Smooth muscle cell (in vitro differentiated cells): Measurements from ENCODE around the gene RPTOR. TPM values are rescaled to one million over a fixed set of nuclear protein-coding genes. Genes with fewer than 3 reads are reported as not detected.

Source experiments
- DNase-seq: peaks from one replicate; lab custom pipeline; 2025; ENCODE audit not compliant: unreplicated experiment; lab: John Stamatoyannopoulos, UW
- H2AFZ ChIP-seq: fragments of 200-600 bp; sonication (generic); 2 replicates; pipeline ENCODE4 v1.6.0; 2016; ENCODE audit warnings: antibody characterized with exemption, low read depth, mild to moderate bottlenecking
- H3F3A ChIP-seq: fragments of 200-600 bp; sonication (generic); 2 replicates; pipeline ENCODE4 v1.6.0; 2017; ENCODE audit warnings: antibody characterized with exemption, low read depth
- H3K27ac ChIP-seq: fragments of 200-600 bp; sonication (generic); 2 replicates; pipeline ENCODE4 v1.5.1; 2016; ENCODE audit warnings: low read depth, mild to moderate bottlenecking
- H3K27me3 ChIP-seq: fragments of 200-600 bp; sonication (generic); 2 replicates; pipeline ENCODE4 v1.6.1; 2016; ENCODE audit warnings: low read depth, mild to moderate bottlenecking
- H3K36me3 ChIP-seq: fragments of 200-600 bp; sonication (generic); 2 replicates; pipeline ENCODE4 v1.5.1; 2016; ENCODE audit warnings: low read depth
- H3K4me1 ChIP-seq: fragments of 200-600 bp; sonication (generic); 2 replicates; pipeline ENCODE4 v1.5.1; 2016; ENCODE audit warnings: low read depth
- H3K4me2 ChIP-seq: fragments of 200-600 bp; sonication (generic); 2 replicates; pipeline ENCODE4 v1.6.0; 2016; ENCODE audit warnings: mild to moderate bottlenecking
- H3K4me3 ChIP-seq: fragments of 200-600 bp; sonication (generic); 2 replicates; pipeline ENCODE4 v1.5.1; 2016; ENCODE audit warnings: mild to moderate bottlenecking
- H3K79me2 ChIP-seq: fragments of 200-600 bp; sonication (generic); 2 replicates; pipeline ENCODE4 v1.6.0; 2016; ENCODE audit warnings: low read depth, mild to moderate bottlenecking
- H3K9ac ChIP-seq: fragments of 200-600 bp; sonication (generic); 2 replicates; pipeline ENCODE4 v1.6.0; 2016; ENCODE audit warnings: low read depth
- H3K9me3 ChIP-seq: fragments of 200-600 bp; sonication (generic); replicated peaks from 2 replicates; pipeline ENCODE4 v1.5.1; 2016; ENCODE audit warnings: low read depth
- H4K20me1 ChIP-seq: fragments of 200-600 bp; sonication (generic); 2 replicates; pipeline ENCODE4 v1.6.0; 2016; ENCODE audit warnings: low read depth
- CTCF ChIP-seq: fragments of 200-600 bp; sonication (generic); IDR thresholded peaks from 2 replicates; pipeline ENCODE4 v1.5.1; 2017; ENCODE audit warnings: borderline replicate concordance, mild to moderate bottlenecking, antibody characterized with exemption; ENCODE audit not compliant: insufficient read depth, poor library complexity, severe bottlenecking
- WGBS: methylation state at CpG from one replicate; pipeline ENCODE4 v1.1.7; 2016; ENCODE audit warnings: low lambda C conversion rate; 5-methylcytosine and 5-hydroxymethylcytosine counted together
- polyA plus RNA-seq: library from polyadenylated mRNA; unstranded; fragments of >200 nt; fragmentation: Nextera tagmentation; extraction: Ambion mirVana; gene quantifications from 2 replicates; pipeline ENCODE4 v1.2.1, GENCODE V29; 2016
- total RNA-seq: library from RNA; depleted of rRNA; stranded (reverse); fragments of >200 nt; gene quantifications from 2 replicates; pipeline ENCODE4 v1.2.3, GENCODE V29; 2014

RPTOR gene
- total and polyA plus RNA-seq, 2 experiments from 2014 or later: 10.6 to 12.2 TPM

GRCh38 chr17:80890921-80891396, 346.3 kb downstream of the RPTOR start:
- Histone ChIP-seq H3K9me3 (no peaks in the 10 kb centered on the region), H3K36me3 (no peaks in the 10 kb centered on the region), H3F3A (peaks cover 7% of the 10 kb centered on the region), H4K20me1 (peaks cover 3% of the 10 kb centered on the region), H3K27ac (peak overlapping the region; percentile 99), H3K79me2 (no peaks in the 10 kb centered on the region), H3K4me3 (no peak overlapping the region), H3K27me3 (no peaks in the 10 kb centered on the region), H3K9ac (peak overlapping the region; percentile 61), H3K4me1 (peaks cover 9% of the 10 kb centered on the region), H3K4me2 (peak overlapping the region; percentile 49), H2AFZ (no peak overlapping the region)
- 78% methylated on average over 18 of the region's 18 CpGs for WGBS
- TF ChIP-seq CTCF: no peak
- DNase-seq: no peak

- Histone ChIP-seq H4K20me1 (peaks cover 3% of the 10 kb centered on the region), H3K4me1 (peaks cover 9% of the 10 kb centered on the region), H3K4me3 (no peak overlapping the region), H3K27ac (peak overlapping the region; percentile 99), H3K27me3 (no peaks in the 10 kb centered on the region), H3K9me3 (no peaks in the 10 kb centered on the region), H3K9ac (peak overlapping the region; percentile 84), H2AFZ (no peak overlapping the region), H3K4me2 (peak overlapping the region; percentile 76), H3F3A (peaks cover 7% of the 10 kb centered on the region), H3K36me3 (no peaks in the 10 kb centered on the region), H3K79me2 (no peaks in the 10 kb centered on the region)
- peak; percentile 50 for DNase-seq
- TF ChIP-seq CTCF: peak; percentile 17
- 37% methylated on average over 23 of the region's 23 CpGs for WGBS
Observed at GRCh38 chr17:80891397-80892018, 346.9 kb downstream of the RPTOR start.

GRCh38 chr17:80892019-80892855, 347.6 kb downstream of the RPTOR start:
- no peaks in the 10 kb centered on the region for H3K27me3 ChIP-seq
- 49% methylated on average over 35 of the region's 35 CpGs for WGBS
- no peaks in the 10 kb centered on the region for H3K9me3 ChIP-seq
- TF ChIP-seq CTCF: no peak
- DNase-seq: peak; percentile 39
- H3K9ac ChIP-seq: peak overlapping the region; percentile 89
- H2AFZ ChIP-seq: no peak overlapping the region
- H3K4me3 ChIP-seq: no peak overlapping the region
- H3K79me2 ChIP-seq: no peaks in the 10 kb centered on the region
- H3F3A ChIP-seq: peaks cover 7% of the 10 kb centered on the region
- H3K4me2 ChIP-seq: peak overlapping the region; percentile 76
- peaks cover 3% of the 10 kb centered on the region for H4K20me1 ChIP-seq
- no peaks in the 10 kb centered on the region for H3K36me3 ChIP-seq
- H3K4me1 ChIP-seq: peaks cover 9% of the 10 kb centered on the region
- H3K27ac ChIP-seq: peak overlapping the region; percentile 99
